WTC11 (cell line): Measurements from ENCODE around the gene TGM1.

ENCODE experiments used
- ELF4 ChIP-seq: sonication (generic); formaldehyde crosslinking; IDR thresholded peaks from 2 replicates; pipeline ENCODE4 v1.8.1; 2022; ENCODE audit warnings: low read depth, mild to moderate bottlenecking, moderate library complexity, missing genetic modification reagents
- SOX15 ChIP-seq: fragments of 250-450 bp; sonication (Bioruptor Pico); IDR thresholded peaks from 2 replicates; pipeline ENCODE4 v1.9.0; 2021; ENCODE audit warnings: mild to moderate bottlenecking
- TF ChIP-seq, protein P1 (sequence below): fragments of 200-600 bp; IDR thresholded peaks from 2 replicates; pipeline ENCODE4 v1.8.0; 2022; ENCODE audit warnings: antibody characterized with exemption

DNA sequence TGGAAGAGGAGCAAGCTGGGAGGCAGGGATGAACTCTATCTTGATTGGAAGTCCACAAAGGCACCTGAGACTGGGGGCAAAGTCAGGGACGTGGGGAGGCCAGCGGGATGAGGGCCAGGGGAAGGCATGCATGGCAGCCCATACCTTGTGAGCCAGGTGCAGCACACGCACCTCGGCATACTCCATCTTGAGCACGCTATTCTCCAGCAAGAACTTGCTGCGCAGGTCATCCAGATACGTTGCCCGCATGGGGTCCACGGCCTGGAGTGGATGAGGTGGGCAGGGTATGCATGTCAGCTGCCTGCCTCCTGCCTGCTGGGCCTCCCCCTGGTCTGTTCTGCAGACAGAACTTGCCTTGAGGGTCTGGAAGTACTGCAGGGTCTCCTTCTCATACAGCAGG lies 4.5 kb upstream of the TGM1 start:
- TF ChIP-seq, protein P1, sequence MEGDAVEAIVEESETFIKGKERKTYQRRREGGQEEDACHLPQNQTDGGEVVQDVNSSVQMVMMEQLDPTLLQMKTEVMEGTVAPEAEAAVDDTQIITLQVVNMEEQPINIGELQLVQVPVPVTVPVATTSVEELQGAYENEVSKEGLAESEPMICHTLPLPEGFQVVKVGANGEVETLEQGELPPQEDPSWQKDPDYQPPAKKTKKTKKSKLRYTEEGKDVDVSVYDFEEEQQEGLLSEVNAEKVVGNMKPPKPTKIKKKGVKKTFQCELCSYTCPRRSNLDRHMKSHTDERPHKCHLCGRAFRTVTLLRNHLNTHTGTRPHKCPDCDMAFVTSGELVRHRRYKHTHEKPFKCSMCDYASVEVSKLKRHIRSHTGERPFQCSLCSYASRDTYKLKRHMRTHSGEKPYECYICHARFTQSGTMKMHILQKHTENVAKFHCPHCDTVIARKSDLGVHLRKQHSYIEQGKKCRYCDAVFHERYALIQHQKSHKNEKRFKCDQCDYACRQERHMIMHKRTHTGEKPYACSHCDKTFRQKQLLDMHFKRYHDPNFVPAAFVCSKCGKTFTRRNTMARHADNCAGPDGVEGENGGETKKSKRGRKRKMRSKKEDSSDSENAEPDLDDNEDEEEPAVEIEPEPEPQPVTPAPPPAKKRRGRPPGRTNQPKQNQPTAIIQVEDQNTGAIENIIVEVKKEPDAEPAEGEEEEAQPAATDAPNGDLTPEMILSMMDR: no peak
- TF ChIP-seq ELF4 (CRISPR knock-in tag) (no peak), SOX15 (no peak)
